Panc1 (cell line): ENCODE measurements around the gene LPIN1. TPM values are rescaled to one million over a fixed set of nuclear protein-coding genes. Genes with fewer than 3 reads are reported as not detected.

Experiments used
- ATAC-seq: fragments of 200-7000 bp; cut with Tn5 transposase; 2 replicates; pipeline ENCODE4 v1.9.1; 2020; ENCODE audit warnings: mild to moderate bottlenecking, moderate library complexity
- BruUV-seq: library from RNA; stranded (reverse); fragments of 400-500 nt; replicated peaks from 2 replicates; lab custom pipeline; 2021; lab: Mats Ljungman, UMichigan
- CTCF ChIA-PET: fragments of 300-600 bp; sonication (Branson Sonifier 250); formaldehyde crosslinking; loops from one replicate; lab custom pipeline; 2022; ENCODE audit warnings: antibody characterized with exemption; lab: Charles Lee
- POLR2A ChIA-PET: fragments of 300-600 bp; sonication (Branson Sonifier 250); formaldehyde crosslinking; loops from one replicate; lab custom pipeline; 2022; ENCODE audit warnings: antibody characterized with exemption; lab: Charles Lee
- DNase-seq: peaks from one replicate; pipeline ENCODE4 v3.0.0-alpha.2; 2010; ENCODE audit warnings: low read depth, low spot score
- H3K27ac ChIP-seq: 2 replicates; pipeline ENCODE4 v1.5.1; 2011; ENCODE audit warnings: mild to moderate bottlenecking, low read length, inconsistent platforms
- H3K27me3 ChIP-seq: fragments of 200-500 bp; sonication (Bioruptor generic); 2 replicates; pipeline ENCODE4 v1.6.0; 2014; ENCODE audit warnings: low read length, inconsistent platforms; ENCODE audit not compliant: control insufficient read depth, insufficient read depth
- H3K36me3 ChIP-seq: fragments of 200-500 bp; sonication (Bioruptor generic); 2 replicates; pipeline ENCODE4 v1.5.1; 2014; ENCODE audit warnings: inconsistent platforms, mild to moderate bottlenecking, low read length, moderate library complexity; ENCODE audit not compliant: control insufficient read depth, insufficient read depth
- H3K4me1 ChIP-seq: 2 replicates; pipeline ENCODE4 v1.5.1; 2011; ENCODE audit warnings: inconsistent platforms, mild to moderate bottlenecking, low read length, moderate library complexity; ENCODE audit not compliant: control insufficient read depth, insufficient read depth
- H3K4me3 ChIP-seq, 2 experiments: 2 replicates each; pipeline ENCODE4 v1.5.1; 2011 to 2012; ENCODE audit warnings: low read depth in 2 of 2, low read length in 2 of 2, mild to moderate bottlenecking in 2 of 2, inconsistent platforms in 1 of 2, moderate library complexity in 1 of 2
- H3K9me3 ChIP-seq: fragments of 200-500 bp; sonication (Bioruptor generic); 2 replicates; pipeline ENCODE4 v1.5.1; 2014; ENCODE audit warnings: low read depth, mild to moderate bottlenecking, inconsistent platforms, low read length, moderate library complexity; ENCODE audit not compliant: control insufficient read depth, insufficient read depth
- POLR2AphosphoS5 ChIP-seq: IDR thresholded peaks from 2 replicates; pipeline ENCODE4 v1.6.1; 2012; ENCODE audit warnings: mild to moderate bottlenecking, low read depth, low read length, moderate library complexity
- SIN3A ChIP-seq: IDR thresholded peaks from 2 replicates; pipeline ENCODE4 v1.6.1; 2012; ENCODE audit warnings: low read depth, mild to moderate bottlenecking, low read length, moderate library complexity, borderline replicate concordance; ENCODE audit not compliant: insufficient read depth
- TCF7L2 ChIP-seq: IDR thresholded peaks from 2 replicates; pipeline ENCODE4 v1.6.1; 2011; ENCODE audit warnings: mild to moderate bottlenecking, low read depth, low read length, inconsistent platforms
- in situ Hi-C: cut with HindIII; loops from 2 replicates; pipeline ENCODE4 v1.10.0; 2016; ENCODE audit warnings: low sequenced_read_pairs, low pct_unique_long_range_greater_than_20kb
- intact Hi-C: fragments of 100-400 bp; cut with micrococcal nuclease; formaldehyde crosslinking; loops from one replicate; pipeline ENCODE4 v1.10.0; 2022; ENCODE audit not compliant: unreplicated experiment
- total RNA-seq: library from RNA; stranded (reverse); gene quantifications from one replicate; pipeline ENCODE4 v1.2.1, GENCODE V29; 2021; ENCODE audit not compliant: unreplicated experiment
- TF ChIP-seq, protein P1 (sequence below): fragments of 450-650 bp; IDR thresholded peaks from 2 replicates; pipeline ENCODE4 v1.5.1; 2017; ENCODE audit warnings: mild to moderate bottlenecking
- TF ChIP-seq, protein P2 (sequence below), 2 experiments: IDR thresholded peaks; 2 replicates each; pipeline ENCODE4 v1.6.1; 2011 to 2012; ENCODE audit warnings: low read depth in 2 of 2, control low read depth in 1 of 2, low read length in 1 of 2, mild to moderate bottlenecking in 1 of 2, moderate library complexity in 1 of 2; ENCODE audit not compliant: insufficient read depth in 1 of 2

Gene LPIN1
- total RNA-seq, 1 experiment from 2014 or later, result 51.8 TPM

DNA sequence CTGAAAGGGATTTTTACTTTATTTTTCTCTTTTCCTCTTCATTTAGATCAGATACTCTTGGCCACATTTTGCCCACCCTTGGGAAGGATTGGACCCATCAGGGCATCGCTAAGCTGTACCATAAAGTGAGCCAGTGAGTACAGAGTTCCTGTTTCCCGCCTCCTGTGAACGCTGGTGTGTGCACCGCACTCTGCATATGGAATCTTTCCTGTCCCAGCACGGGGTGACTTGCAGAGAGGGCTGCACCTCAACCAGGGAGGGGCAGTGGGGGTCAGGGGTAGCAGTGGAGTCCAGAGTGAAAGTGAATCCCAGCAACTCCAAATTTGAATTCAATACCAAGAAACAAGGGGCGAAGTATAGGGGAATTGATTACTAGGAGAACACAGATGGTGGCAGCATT lies 58.6 kb downstream of the LPIN1 start:
- intact Hi-C loops (no loop called here), in situ Hi-C loops (no loop called here)
- no peak for TF ChIP-seq POLR2AphosphoS5
- no peak for TF ChIP-seq TCF7L2
- TF ChIP-seq, protein P1, sequence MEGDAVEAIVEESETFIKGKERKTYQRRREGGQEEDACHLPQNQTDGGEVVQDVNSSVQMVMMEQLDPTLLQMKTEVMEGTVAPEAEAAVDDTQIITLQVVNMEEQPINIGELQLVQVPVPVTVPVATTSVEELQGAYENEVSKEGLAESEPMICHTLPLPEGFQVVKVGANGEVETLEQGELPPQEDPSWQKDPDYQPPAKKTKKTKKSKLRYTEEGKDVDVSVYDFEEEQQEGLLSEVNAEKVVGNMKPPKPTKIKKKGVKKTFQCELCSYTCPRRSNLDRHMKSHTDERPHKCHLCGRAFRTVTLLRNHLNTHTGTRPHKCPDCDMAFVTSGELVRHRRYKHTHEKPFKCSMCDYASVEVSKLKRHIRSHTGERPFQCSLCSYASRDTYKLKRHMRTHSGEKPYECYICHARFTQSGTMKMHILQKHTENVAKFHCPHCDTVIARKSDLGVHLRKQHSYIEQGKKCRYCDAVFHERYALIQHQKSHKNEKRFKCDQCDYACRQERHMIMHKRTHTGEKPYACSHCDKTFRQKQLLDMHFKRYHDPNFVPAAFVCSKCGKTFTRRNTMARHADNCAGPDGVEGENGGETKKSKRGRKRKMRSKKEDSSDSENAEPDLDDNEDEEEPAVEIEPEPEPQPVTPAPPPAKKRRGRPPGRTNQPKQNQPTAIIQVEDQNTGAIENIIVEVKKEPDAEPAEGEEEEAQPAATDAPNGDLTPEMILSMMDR, result no peak
- TF ChIP-seq, protein P2, sequence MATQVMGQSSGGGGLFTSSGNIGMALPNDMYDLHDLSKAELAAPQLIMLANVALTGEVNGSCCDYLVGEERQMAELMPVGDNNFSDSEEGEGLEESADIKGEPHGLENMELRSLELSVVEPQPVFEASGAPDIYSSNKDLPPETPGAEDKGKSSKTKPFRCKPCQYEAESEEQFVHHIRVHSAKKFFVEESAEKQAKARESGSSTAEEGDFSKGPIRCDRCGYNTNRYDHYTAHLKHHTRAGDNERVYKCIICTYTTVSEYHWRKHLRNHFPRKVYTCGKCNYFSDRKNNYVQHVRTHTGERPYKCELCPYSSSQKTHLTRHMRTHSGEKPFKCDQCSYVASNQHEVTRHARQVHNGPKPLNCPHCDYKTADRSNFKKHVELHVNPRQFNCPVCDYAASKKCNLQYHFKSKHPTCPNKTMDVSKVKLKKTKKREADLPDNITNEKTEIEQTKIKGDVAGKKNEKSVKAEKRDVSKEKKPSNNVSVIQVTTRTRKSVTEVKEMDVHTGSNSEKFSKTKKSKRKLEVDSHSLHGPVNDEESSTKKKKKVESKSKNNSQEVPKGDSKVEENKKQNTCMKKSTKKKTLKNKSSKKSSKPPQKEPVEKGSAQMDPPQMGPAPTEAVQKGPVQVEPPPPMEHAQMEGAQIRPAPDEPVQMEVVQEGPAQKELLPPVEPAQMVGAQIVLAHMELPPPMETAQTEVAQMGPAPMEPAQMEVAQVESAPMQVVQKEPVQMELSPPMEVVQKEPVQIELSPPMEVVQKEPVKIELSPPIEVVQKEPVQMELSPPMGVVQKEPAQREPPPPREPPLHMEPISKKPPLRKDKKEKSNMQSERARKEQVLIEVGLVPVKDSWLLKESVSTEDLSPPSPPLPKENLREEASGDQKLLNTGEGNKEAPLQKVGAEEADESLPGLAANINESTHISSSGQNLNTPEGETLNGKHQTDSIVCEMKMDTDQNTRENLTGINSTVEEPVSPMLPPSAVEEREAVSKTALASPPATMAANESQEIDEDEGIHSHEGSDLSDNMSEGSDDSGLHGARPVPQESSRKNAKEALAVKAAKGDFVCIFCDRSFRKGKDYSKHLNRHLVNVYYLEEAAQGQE (IDR thresholded peaks at IDR 0.05; ENCODE audit: insufficient read depth in 1 of 2, low read depth in 2 of 2, low read length in 1 of 2), result no peak
- TF ChIP-seq SIN3A, result no peak
- CTCF ChIA-PET, result interaction anchor here (0.7 kb wide), 1 partner anchor 83 kb away, joined by 3 read pairs; no protein-coding TSS in a partner anchor
- no peak for ATAC-seq
- no peaks in the 10 kb centered on the region for H3K27me3 ChIP-seq
- H3K36me3 ChIP-seq, result peaks cover 9% of the 10 kb centered on the region; the same call in 1 of the 2 replicates
- no TSS peak for BruUV-seq
- no peak for DNase-seq
- POLR2A ChIA-PET, result interaction anchor here (0.7 kb wide), 1 partner anchor 429 kb away, joined by 11 read pairs; no protein-coding TSS in a partner anchor
- no peaks in the 10 kb centered on the region for H3K4me1 ChIP-seq
- H3K9me3 ChIP-seq, result no peaks in the 10 kb centered on the region
- H3K27ac ChIP-seq, result no peak overlapping the region
- no peak overlapping the region for H3K4me3 ChIP-seq

DNA sequence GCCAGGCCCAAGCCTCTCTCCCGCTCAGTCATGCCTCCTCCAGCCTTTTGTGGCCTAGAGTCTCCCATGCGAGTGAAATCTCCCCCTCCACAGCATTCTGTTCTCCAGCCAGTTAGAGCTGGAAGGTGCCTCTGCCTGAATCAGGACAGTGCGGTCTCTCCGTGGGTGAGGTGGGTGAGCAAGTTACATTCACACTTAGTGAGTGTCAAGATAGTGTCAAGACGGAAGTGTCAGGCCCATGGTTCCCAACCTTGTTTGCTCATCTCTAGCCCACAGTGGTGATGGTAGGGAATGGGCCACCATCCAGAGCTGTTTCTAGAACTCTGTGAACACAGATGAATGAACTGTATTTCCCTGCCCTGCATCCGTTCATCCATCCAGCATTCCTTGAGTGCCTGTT lies 59.5 kb downstream of the LPIN1 start:
- POLR2A ChIA-PET, result no interaction called here
- CTCF ChIA-PET, result interaction anchor here (0.5 kb wide), 1 partner anchor 912 kb away, joined by 7 read pairs; no protein-coding TSS in a partner anchor

More for the DNA sequence above, 59.5 kb downstream of the LPIN1 start:
- ATAC-seq (no peak), DNase-seq (no peak)
- Histone ChIP-seq H3K27ac (no peak overlapping the region), H3K9me3 (no peaks in the 10 kb centered on the region), H3K27me3 (no peaks in the 10 kb centered on the region), H3K4me1 (no peaks in the 10 kb centered on the region), H3K36me3 (peaks cover 9% of the 10 kb centered on the region), H3K4me3 (no peak overlapping the region)
- in situ Hi-C loops, result no loop called here
- TF ChIP-seq, protein P1, result no peak
- no peak for TF ChIP-seq SIN3A
- TF ChIP-seq, protein P2 (IDR thresholded peaks at IDR 0.05; ENCODE audit: insufficient read depth in 1 of 2, low read depth in 2 of 2, low read length in 1 of 2), result no peak
- no peak for TF ChIP-seq TCF7L2
- TF ChIP-seq POLR2AphosphoS5, result no peak
- intact Hi-C loops, result no loop called here
- BruUV-seq, result no TSS peak
